Measurements from ENCODE around the gene SASS6.

Gene SASS6

GRCh38 chr1:100050139-100050538 is 82.6 kb downstream of the SASS6 start:
- TF ChIP-seq USF1 (IDR thresholded peaks at IDR 0.05) (no peak), TAF1 (IDR thresholded peaks at IDR 0.05; ENCODE audit: low read depth) (no peak), REST (IDR thresholded peaks at IDR 0.05; ENCODE audit: low read depth) (no peak), EGR1 (IDR thresholded peaks at IDR 0.05) (no peak), RAD21 (IDR thresholded peaks at IDR 0.05; ENCODE audit: low read depth) (no peak), TCF12 (IDR thresholded peaks at IDR 0.05; ENCODE audit: low read depth) (no peak), YY1 (IDR thresholded peaks at IDR 0.05; ENCODE audit: low read depth) (no peak), MAX (IDR thresholded peaks at IDR 0.05) (no peak), FOXM1 (IDR thresholded peaks at IDR 0.05; ENCODE audit: borderline replicate concordance, low read depth) (no peak), CREB1 (IDR thresholded peaks at IDR 0.05; ENCODE audit: low read depth) (no peak), NFIC (IDR thresholded peaks at IDR 0.05) (no peak), CEBPB (IDR thresholded peaks at IDR 0.05) (no peak), TEAD4 (IDR thresholded peaks at IDR 0.05) (no peak), EP300 (IDR thresholded peaks at IDR 0.05; ENCODE audit: borderline replicate concordance) (no peak), ZBTB7A (IDR thresholded peaks at IDR 0.05; ENCODE audit: low read depth) (no peak)

- TF ChIP-seq EGR1 (IDR thresholded peaks at IDR 0.05): no peak
- TF ChIP-seq CREB1 (IDR thresholded peaks at IDR 0.05; ENCODE audit: low read depth): no peak
- TF ChIP-seq CEBPB (IDR thresholded peaks at IDR 0.05): no peak
- TF ChIP-seq YY1 (IDR thresholded peaks at IDR 0.05; ENCODE audit: low read depth): no peak
- TF ChIP-seq FOXM1 (IDR thresholded peaks at IDR 0.05; ENCODE audit: borderline replicate concordance, low read depth): no peak
- TF ChIP-seq TAF1 (IDR thresholded peaks at IDR 0.05; ENCODE audit: low read depth): no peak
- TF ChIP-seq RAD21 (IDR thresholded peaks at IDR 0.05; ENCODE audit: low read depth): no peak
- TF ChIP-seq EP300 (IDR thresholded peaks at IDR 0.05; ENCODE audit: borderline replicate concordance): no peak
- no peak for TF ChIP-seq REST (IDR thresholded peaks at IDR 0.05; ENCODE audit: low read depth)
- no peak for TF ChIP-seq ZBTB7A (IDR thresholded peaks at IDR 0.05; ENCODE audit: low read depth)
- no peak for TF ChIP-seq MAX (IDR thresholded peaks at IDR 0.05)
- no peak for TF ChIP-seq USF1 (IDR thresholded peaks at IDR 0.05)
- no peak for TF ChIP-seq NFIC (IDR thresholded peaks at IDR 0.05)
- no peak for TF ChIP-seq TEAD4 (IDR thresholded peaks at IDR 0.05)
- TF ChIP-seq TCF12 (IDR thresholded peaks at IDR 0.05; ENCODE audit: low read depth): no peak
Observed at GRCh38 chr1:100045206-100045605, 87.5 kb downstream of the SASS6 start.

- no peak for TF ChIP-seq RAD21 (IDR thresholded peaks at IDR 0.05; ENCODE audit: low read depth)
- TF ChIP-seq TCF12 (IDR thresholded peaks at IDR 0.05; ENCODE audit: low read depth): no peak
- TF ChIP-seq EGR1 (IDR thresholded peaks at IDR 0.05): no peak
Observed at GRCh38 chr1:100039591-100039990, 93.1 kb downstream of the SASS6 start.

GRCh38 chr1:100038660-100039287 is 94.0 kb downstream of the SASS6 start:
- TF ChIP-seq TEAD4 (IDR thresholded peaks at IDR 0.05) (no peak), REST (IDR thresholded peaks at IDR 0.05; ENCODE audit: low read depth) (no peak), RAD21 (IDR thresholded peaks at IDR 0.05; ENCODE audit: low read depth) (no peak), MAX (IDR thresholded peaks at IDR 0.05) (no peak), CEBPB (IDR thresholded peaks at IDR 0.05) (no peak)
